GM18511 (cell line): ENCODE results near the gene CYTH1.

ENCODE experiments used
- ATAC-seq: cut with Tn5 transposase; IDR thresholded peaks from one replicate; pipeline ENCODE4 v1.9.1; 2021; ENCODE audit warnings: mild to moderate bottlenecking, moderate library complexity; ENCODE audit not compliant: unreplicated experiment

CYTH1 gene

GRCh38 chr17:78738698-78739097 is 43.4 kb downstream of the CYTH1 start:
- ATAC-seq = no peak

DNA sequence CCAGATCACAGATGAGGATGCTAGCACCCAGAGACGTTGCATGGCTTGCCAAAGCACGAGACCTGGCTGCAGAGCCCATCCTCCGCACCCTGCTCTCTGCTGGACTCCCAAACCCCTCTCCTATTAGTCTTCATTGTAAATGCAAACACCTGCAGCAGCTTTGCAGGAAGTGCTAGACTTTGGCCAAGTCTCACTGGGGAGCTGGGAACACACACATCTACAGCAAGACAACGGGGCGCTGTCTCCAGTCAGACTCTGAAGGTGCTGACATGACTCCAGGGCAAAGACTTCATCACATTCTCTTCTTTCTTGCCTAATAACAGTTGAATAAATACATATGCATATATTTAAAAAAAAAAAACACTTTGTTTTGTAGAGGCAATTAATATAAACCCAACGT is 43.8 kb downstream of the CYTH1 start:
- ATAC-seq = no peak

- ATAC-seq = no peak
These were observed 44.7 kb downstream of the CYTH1 start for GRCh38 chr17:78737332-78737731.

- ATAC-seq = peak; percentile 58
These were observed 45.5 kb downstream of the CYTH1 start for GRCh38 chr17:78736526-78737079.

DNA sequence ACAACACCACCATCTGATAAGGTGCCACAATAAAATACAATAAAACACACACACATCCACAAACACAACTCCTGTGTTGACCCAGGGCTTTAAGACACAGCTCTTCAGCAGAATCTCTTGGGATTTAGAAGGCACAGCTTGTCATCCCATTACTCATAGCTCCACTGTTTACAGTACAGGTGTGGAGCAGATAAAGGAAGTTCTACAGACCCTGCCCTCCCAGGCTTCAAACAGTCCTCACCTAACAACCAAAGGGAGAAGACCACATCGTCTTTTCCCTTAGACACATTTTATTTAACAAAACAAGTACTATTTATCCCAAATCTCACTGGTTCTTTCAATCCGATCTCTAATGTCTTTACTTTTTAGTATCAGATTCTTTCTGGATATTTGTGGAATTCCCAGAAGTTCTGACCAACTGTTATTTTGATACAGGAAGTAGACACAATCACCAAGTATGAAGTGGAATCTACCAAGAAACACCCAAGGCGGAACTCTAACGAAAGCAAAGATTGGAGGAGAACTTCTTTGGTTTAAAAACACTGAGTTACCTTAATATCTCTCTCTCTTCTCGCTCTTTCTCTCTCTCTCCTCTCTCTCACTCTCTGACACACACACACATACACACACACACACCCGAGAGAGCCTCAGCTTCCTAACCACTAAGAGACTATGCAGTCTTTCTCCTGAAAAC is 46.1 kb downstream of the CYTH1 start:
- ATAC-seq = peak; percentile 12

GRCh38 chr17:78734793-78735641 is 47.1 kb downstream of the CYTH1 start:
- ATAC-seq = no peak

- ATAC-seq = no peak
These were observed 49.7 kb downstream of the CYTH1 start for GRCh38 chr17:78732354-78732753.

- no peak for ATAC-seq
These were observed 50.2 kb downstream of the CYTH1 start for GRCh38 chr17:78731904-78732303.

- no peak for ATAC-seq
These were observed 52.4 kb downstream of the CYTH1 start for GRCh38 chr17:78729641-78730040.

GRCh38 chr17:78728495-78728894 is 53.6 kb downstream of the CYTH1 start:
- no peak for ATAC-seq

- no peak for ATAC-seq
These were observed 54.4 kb downstream of the CYTH1 start for GRCh38 chr17:78727476-78728229.

- ATAC-seq = no peak
These were observed 55.0 kb downstream of the CYTH1 start for GRCh38 chr17:78727057-78727456.

DNA sequence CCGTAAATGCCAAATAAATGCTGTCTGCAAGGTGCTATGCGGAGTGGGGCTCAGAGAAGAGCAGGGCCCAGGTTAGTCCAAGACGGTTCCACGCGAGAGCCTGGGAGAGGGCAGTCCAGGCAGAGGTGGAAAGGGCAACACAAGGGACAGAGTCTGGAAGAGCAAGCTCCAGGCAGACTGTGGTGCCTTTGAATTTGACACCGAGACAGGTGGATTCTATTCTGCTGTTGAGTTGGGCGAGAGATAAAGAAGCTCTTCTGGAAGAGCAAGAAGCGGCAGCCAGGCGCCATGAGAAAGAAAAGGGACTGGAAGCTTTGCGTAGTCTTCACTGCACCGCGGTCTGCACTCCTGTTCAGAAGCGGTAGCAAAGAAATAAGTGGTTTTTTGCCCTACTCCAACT is 55.6 kb downstream of the CYTH1 start:
- no peak for ATAC-seq

- no peak for ATAC-seq
These were observed 56.5 kb downstream of the CYTH1 start for GRCh38 chr17:78725448-78726021.

GRCh38 chr17:78724999-78725398 is 57.1 kb downstream of the CYTH1 start:
- ATAC-seq = no peak

DNA sequence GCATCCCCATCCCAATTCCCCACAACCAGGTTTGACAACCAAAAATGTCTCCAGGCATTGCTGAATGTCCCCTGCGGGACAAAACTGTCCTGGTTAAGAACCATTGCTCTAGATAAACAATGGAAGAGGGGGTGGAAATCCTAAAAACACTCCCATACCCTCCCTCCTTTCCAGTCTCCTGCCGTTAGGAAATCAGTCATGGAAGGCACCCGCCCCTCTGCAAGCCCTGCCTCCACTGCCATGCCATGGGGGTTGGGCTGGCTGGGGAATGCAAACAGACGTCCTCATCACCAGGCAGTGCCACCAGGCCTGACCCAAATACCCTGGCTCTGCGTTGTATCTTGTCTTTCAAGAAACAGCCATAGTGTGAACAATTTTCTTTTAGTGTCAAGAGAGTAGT is 57.5 kb downstream of the CYTH1 start:
- no peak for ATAC-seq

GRCh38 chr17:78723957-78724356 is 58.1 kb downstream of the CYTH1 start:
- ATAC-seq = no peak

DNA sequence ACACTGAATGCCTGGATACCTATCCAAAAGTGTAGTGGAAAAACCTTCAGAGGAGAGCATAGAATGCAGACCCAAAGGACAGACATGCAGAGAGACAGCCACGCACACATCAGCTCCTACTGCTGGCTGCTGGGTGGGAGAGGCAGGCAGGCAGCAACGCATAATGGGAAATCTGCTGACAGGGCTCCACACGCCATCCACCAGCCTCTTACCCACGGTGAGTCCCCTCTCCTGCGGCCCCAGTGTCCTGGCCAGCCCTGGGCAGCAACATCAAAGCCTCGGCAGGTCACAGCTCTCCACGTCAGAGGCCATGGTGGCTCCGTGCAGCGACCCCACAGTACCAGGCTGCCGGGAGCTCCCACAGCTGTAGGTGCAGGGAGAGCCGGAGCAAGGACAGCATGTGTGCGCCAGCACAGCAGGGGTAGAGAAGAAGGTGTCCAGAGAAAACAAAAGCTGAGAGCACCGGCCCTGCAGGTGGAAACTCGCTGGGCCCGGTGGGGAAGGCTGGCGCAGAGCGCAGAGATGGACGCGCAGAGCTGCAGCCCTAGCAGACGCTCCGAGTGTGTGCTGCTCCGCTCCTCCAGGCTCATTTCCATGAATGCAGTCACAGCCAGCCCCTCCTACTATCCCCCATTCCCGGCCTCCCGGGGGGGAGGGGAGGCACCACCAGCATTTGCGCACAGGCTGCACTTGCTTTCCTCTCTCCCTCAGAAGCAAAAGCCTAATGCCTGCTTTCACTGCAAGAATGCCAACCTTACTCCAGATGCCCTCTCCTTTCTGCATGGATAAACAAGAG is 58.9 kb downstream of the CYTH1 start:
- no peak for ATAC-seq

DNA sequence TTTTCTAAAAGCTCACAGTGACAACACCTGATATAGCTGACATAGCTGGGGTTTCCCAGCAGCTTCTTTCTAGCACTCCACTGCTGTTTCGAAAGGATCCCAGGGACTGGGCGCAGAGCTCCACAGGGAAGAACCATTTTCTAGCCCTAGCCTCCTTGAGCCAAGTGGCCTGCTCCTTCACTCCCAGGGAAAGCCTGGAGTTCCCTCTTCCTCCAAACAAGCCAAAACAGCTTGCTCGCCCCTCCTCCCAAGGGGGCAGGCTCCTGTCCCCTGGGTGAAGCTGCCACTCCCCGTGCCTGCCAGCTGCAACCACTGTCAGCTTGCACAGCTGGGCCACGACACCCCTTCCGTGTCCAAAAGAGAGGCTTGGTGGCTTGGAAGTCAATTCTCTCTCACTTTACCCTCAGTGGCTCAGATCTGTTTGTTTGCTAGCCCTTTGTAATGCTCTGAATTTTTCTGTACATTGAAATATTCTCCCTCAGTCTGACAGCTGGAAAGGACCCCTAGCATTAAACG is 59.8 kb downstream of the CYTH1 start:
- no peak for ATAC-seq
